HT1080 (cell line): ENCODE results near the gene TMIGD3. TPM values are rescaled to one million over a fixed set of nuclear protein-coding genes. Genes with fewer than 3 reads are reported as not detected.
"Not testable (repeated sequence)": the region's sequence is repeated elsewhere in the genome, so short reads cannot be mapped to it uniquely, and the experiment has no call there.

Source experiments
- DNase-seq: peaks from one replicate; pipeline ENCODE4 v3.0.0-alpha.2; 2015; ENCODE audit warnings: low read depth
- polyA plus RNA-seq, 2 experiments: library from polyadenylated mRNA; depleted of rRNA; stranded (reverse); fragments of >200 nt; gene quantifications; 2 replicates each; pipeline ENCODE4 v1.2.3, GENCODE V29; 2015
- total RNA-seq: library from RNA; depleted of rRNA; stranded (reverse); fragments of >200 nt; shearing (Covaris generic); gene quantifications from 2 replicates; pipeline ENCODE4 v1.2.3, GENCODE V29; 2014; rRNA removed

Gene TMIGD3
- not detected in 2 replicates for total RNA-seq
- not detected in 2 replicates for polyA plus RNA-seq (2015; cell fraction: cytosol; rRNA removed)
- polyA plus RNA-seq (2015; cell fraction: nucleus; rRNA removed), result not detected in 2 replicates

- DNase-seq, result no peak
Measured at GRCh38 chr1:111503585-111504060, at the start of gene TMIGD3, which contains the start of gene ADORA3. TMIGD3 (minus strand) TSS chr1:111503633; CDS start chr1:111503354, 279 bp downstream. ADORA3 (minus strand) TSS chr1:111503633; CDS start chr1:111503354, 279 bp downstream.

- peak; percentile 90 for DNase-seq
Measured at GRCh38 chr1:111553196-111553595, 49.8 kb upstream of the TMIGD3 start.

GRCh38 chr1:111552587-111552986 lies 49.2 kb upstream of the TMIGD3 start:
- no peak for DNase-seq

- no peak for DNase-seq
Measured at GRCh38 chr1:111551623-111552411, 48.4 kb upstream of the TMIGD3 start.

- DNase-seq, result not testable (repeated sequence)
Measured at GRCh38 chr1:111547786-111548185, 44.4 kb upstream of the TMIGD3 start.

GRCh38 chr1:111542187-111542586 lies 38.8 kb upstream of the TMIGD3 start:
- DNase-seq, result no peak

- DNase-seq, result peak; percentile 86
Measured at GRCh38 chr1:111541721-111542120, 38.3 kb upstream of the TMIGD3 start.

- no peak for DNase-seq
Measured at GRCh38 chr1:111540928-111541327, 37.5 kb upstream of the TMIGD3 start.

GRCh38 chr1:111538343-111539025 lies 35.1 kb upstream of the TMIGD3 start:
- DNase-seq, result peak; percentile 89

- DNase-seq, result no peak
Measured at GRCh38 chr1:111535256-111536191, 32.1 kb upstream of the TMIGD3 start.

- DNase-seq, result no peak
Measured at GRCh38 chr1:111520053-111520452, 16.6 kb upstream of the TMIGD3 start.

GRCh38 chr1:111517469-111518225 lies 14.2 kb upstream of the TMIGD3 start:
- DNase-seq, result no peak

- DNase-seq, result no peak
Measured at GRCh38 chr1:111516005-111516535, 12.6 kb upstream of the TMIGD3 start.

- DNase-seq, result no peak
Measured at GRCh38 chr1:111515291-111516004, 12.0 kb upstream of the TMIGD3 start.

GRCh38 chr1:111513410-111514020 lies 10.1 kb upstream of the TMIGD3 start:
- DNase-seq, result no peak

GRCh38 chr1:111512931-111513330 lies 9.5 kb upstream of the TMIGD3 start:
- DNase-seq, result no peak

- no peak for DNase-seq
Measured at GRCh38 chr1:111512132-111512889, 8.9 kb upstream of the TMIGD3 start.

- no peak for DNase-seq
Measured at GRCh38 chr1:111511370-111511769, 7.9 kb upstream of the TMIGD3 start.
